ENCODE measurements around the gene DNAI2. TPM values are rescaled to one million over a fixed set of nuclear protein-coding genes. Genes with fewer than 3 reads are reported as not detected.

Gene DNAI2
- polyA plus RNA-seq (2013, experiment 1 of 2): 0.04 TPM
- polyA plus RNA-seq (2013, experiment 2 of 2): not detected

- H3K4me2 ChIP-seq (ENCODE audit: insufficient read depth, low read length, poor library complexity, severe bottlenecking): peak within 1 kb of the TSS; percentile 64
- H3K36me3 ChIP-seq (replicated peaks in 1 of 2; ENCODE audit: control insufficient read depth in 2 of 2, insufficient read depth in 2 of 2, low read length in 2 of 2): no peaks in the 10 kb centered on the region
- no peak within 1 kb of the TSS for H3K9ac ChIP-seq (ENCODE audit: low read depth, low read length, poor library complexity)
- WGBS, 2 donors (ENCODE audit: extremely low coverage in 2 of 2, insufficient read length in 2 of 2, insufficient replicate concordance in 1 of 2): no CpG with 5 or more reads among the region's 33 CpGs
- no peak for DNase-seq (ENCODE audit: low spot score)
- peak within 1 kb of the TSS; percentile 69 for H3K18ac ChIP-seq (ENCODE audit: low read length)
- H3K27me3 ChIP-seq (ENCODE audit: control insufficient read depth in 3 of 3, insufficient read depth in 3 of 3, low read depth in 1 of 3, low read length in 3 of 3): peaks cover 0 to 13% (median 0%) of the 10 kb centered on the region in 3 experiments
- H4K8ac ChIP-seq (ENCODE audit: low read depth, low read length): no peak within 1 kb of the TSS
- no peak within 1 kb of the TSS for H2BK5ac ChIP-seq (ENCODE audit: low read length)
- H3K4me1 ChIP-seq (ENCODE audit: control insufficient read depth in 2 of 2, insufficient read depth in 1 of 2, low read depth in 1 of 2, low read length in 2 of 2): peaks cover 39 to 70% of the 10 kb centered on the region in 2 donors
- no peak within 1 kb of the TSS for H3K4me3 ChIP-seq (ENCODE audit: low read length in 2 of 2)
- peak within 1 kb of the TSS; percentile 14 for H2BK12ac ChIP-seq (ENCODE audit: low read length)
- no peak within 1 kb of the TSS for H3K23ac ChIP-seq (ENCODE audit: low read depth, low read length, poor library complexity)
- H3K14ac ChIP-seq (ENCODE audit: low read length): peak within 1 kb of the TSS; percentile 3
- no peak within 1 kb of the TSS for H2BK120ac ChIP-seq (ENCODE audit: low read depth, low read length)
- H3K9me3 ChIP-seq (replicated peaks in 1 of 2; ENCODE audit: control insufficient read depth in 2 of 2, insufficient read depth in 1 of 2, low read depth in 1 of 2, low read length in 2 of 2): no peaks in the 10 kb centered on the region
- H3K4ac ChIP-seq (ENCODE audit: low read length): no peak within 1 kb of the TSS
- H2BK15ac ChIP-seq (ENCODE audit: low read length): no peak within 1 kb of the TSS
- peak within 1 kb of the TSS; percentile 53 for H2AFZ ChIP-seq (ENCODE audit: low read length)
- no peak within 1 kb of the TSS for H4K91ac ChIP-seq (ENCODE audit: low read depth, low read length, poor library complexity)
- no peak within 1 kb of the TSS for H2AK5ac ChIP-seq (ENCODE audit: low read depth, low read length)
- no peaks in the 10 kb centered on the region for H3K79me1 ChIP-seq (ENCODE audit: low read depth, low read length)
- no peak within 1 kb of the TSS for H3K27ac ChIP-seq (replicated peaks; ENCODE audit: low read length)
Measured at GRCh38 chr17:74274060-74274708, at the start of gene DNAI2. Gene DNAI2 (plus strand): TSS chr17:74274234. CDS start chr17:74281818, 7,584 bp downstream.

- peaks cover 0 to 61% of the 10 kb centered on the region in 2 donors for H3K36me3 ChIP-seq (replicated peaks in 1 of 2; ENCODE audit: control insufficient read depth in 2 of 2, insufficient read depth in 2 of 2, low read length in 2 of 2)
- H3K9ac ChIP-seq (ENCODE audit: low read depth, low read length, poor library complexity): peak overlapping the region; percentile 44
- peaks cover 0 to 1% of the 10 kb centered on the region in 2 donors for H3K4me1 ChIP-seq (ENCODE audit: control insufficient read depth in 2 of 2, insufficient read depth in 1 of 2, low read depth in 1 of 2, low read length in 2 of 2)
- no peak overlapping the region for H4K91ac ChIP-seq (ENCODE audit: low read depth, low read length, poor library complexity)
- WGBS, 2 donors (ENCODE audit: extremely low coverage in 2 of 2, insufficient read length in 2 of 2, insufficient replicate concordance in 1 of 2): no CpG with 5 or more reads among the region's 20 CpGs
- H2AK5ac ChIP-seq (ENCODE audit: low read depth, low read length): no peak overlapping the region
- H3K79me1 ChIP-seq (ENCODE audit: low read depth, low read length): no peaks in the 10 kb centered on the region
- no peak overlapping the region for H3K23ac ChIP-seq (ENCODE audit: low read depth, low read length, poor library complexity)
- no peak overlapping the region for H2BK120ac ChIP-seq (ENCODE audit: low read depth, low read length)
- no peak overlapping the region for H2AFZ ChIP-seq (ENCODE audit: low read length)
- peak overlapping the region; percentile 56 for H3K14ac ChIP-seq (ENCODE audit: low read length)
- no peak overlapping the region for H2BK12ac ChIP-seq (ENCODE audit: low read length)
- no peak overlapping the region for H3K4ac ChIP-seq (ENCODE audit: low read length)
- H3K4me2 ChIP-seq (ENCODE audit: insufficient read depth, low read length, poor library complexity, severe bottlenecking): peak overlapping the region; percentile 18
- H2BK15ac ChIP-seq (ENCODE audit: low read length): no peak overlapping the region
- no peaks in the 10 kb centered on the region for H3K9me3 ChIP-seq (replicated peaks in 1 of 2; ENCODE audit: control insufficient read depth in 2 of 2, insufficient read depth in 1 of 2, low read depth in 1 of 2, low read length in 2 of 2)
- no peak overlapping the region for H3K4me3 ChIP-seq (ENCODE audit: low read length in 2 of 2)
- no peak overlapping the region for H3K27ac ChIP-seq (replicated peaks; ENCODE audit: low read length)
- H3K18ac ChIP-seq (ENCODE audit: low read length): no peak overlapping the region
- no peaks in the 10 kb centered on the region for H3K27me3 ChIP-seq (ENCODE audit: control insufficient read depth in 3 of 3, insufficient read depth in 3 of 3, low read depth in 1 of 3, low read length in 3 of 3)
- no peak for DNase-seq (ENCODE audit: low spot score)
- no peak overlapping the region for H4K8ac ChIP-seq (ENCODE audit: low read depth, low read length)
- peak overlapping the region; percentile 24 for H2BK5ac ChIP-seq (ENCODE audit: low read length)
Measured at GRCh38 chr17:74224959-74225725, 48.9 kb upstream of the DNAI2 start.

GRCh38 chr17:74226252-74226651 lies 47.8 kb upstream of the DNAI2 start:
- H4K91ac ChIP-seq (ENCODE audit: low read depth, low read length, poor library complexity): no peak overlapping the region
- H3K79me1 ChIP-seq (ENCODE audit: low read depth, low read length): no peaks in the 10 kb centered on the region
- H3K4ac ChIP-seq (ENCODE audit: low read length): no peak overlapping the region
- H3K27me3 ChIP-seq (ENCODE audit: control insufficient read depth in 3 of 3, insufficient read depth in 3 of 3, low read depth in 1 of 3, low read length in 3 of 3): no peaks in the 10 kb centered on the region
- H3K9me3 ChIP-seq (replicated peaks in 1 of 2; ENCODE audit: control insufficient read depth in 2 of 2, insufficient read depth in 1 of 2, low read depth in 1 of 2, low read length in 2 of 2): no peaks in the 10 kb centered on the region
- no peak overlapping the region for H2BK12ac ChIP-seq (ENCODE audit: low read length)
- H3K18ac ChIP-seq (ENCODE audit: low read length): no peak overlapping the region
- H2BK15ac ChIP-seq (ENCODE audit: low read length): no peak overlapping the region
- H4K8ac ChIP-seq (ENCODE audit: low read depth, low read length): no peak overlapping the region
- H3K4me2 ChIP-seq (ENCODE audit: insufficient read depth, low read length, poor library complexity, severe bottlenecking): no peak overlapping the region
- no peak overlapping the region for H2AFZ ChIP-seq (ENCODE audit: low read length)
- H2AK5ac ChIP-seq (ENCODE audit: low read depth, low read length): no peak overlapping the region
- no peak overlapping the region for H3K14ac ChIP-seq (ENCODE audit: low read length)
- peaks cover 0 to 1% of the 10 kb centered on the region in 2 donors for H3K4me1 ChIP-seq (ENCODE audit: control insufficient read depth in 2 of 2, insufficient read depth in 1 of 2, low read depth in 1 of 2, low read length in 2 of 2)
- WGBS, 2 donors (ENCODE audit: extremely low coverage in 2 of 2, insufficient read length in 2 of 2, insufficient replicate concordance in 1 of 2): no CpG with 5 or more reads among the region's 6 CpGs
- H3K9ac ChIP-seq (ENCODE audit: low read depth, low read length, poor library complexity): no peak overlapping the region
- no peak overlapping the region for H3K23ac ChIP-seq (ENCODE audit: low read depth, low read length, poor library complexity)
- H2BK5ac ChIP-seq (ENCODE audit: low read length): no peak overlapping the region
- H3K36me3 ChIP-seq (replicated peaks in 1 of 2; ENCODE audit: control insufficient read depth in 2 of 2, insufficient read depth in 2 of 2, low read length in 2 of 2): peaks cover 0 to 68% of the 10 kb centered on the region in 2 donors
- H2BK120ac ChIP-seq (ENCODE audit: low read depth, low read length): no peak overlapping the region
- no peak overlapping the region for H3K27ac ChIP-seq (replicated peaks; ENCODE audit: low read length)
- H3K4me3 ChIP-seq (ENCODE audit: low read length in 2 of 2): no peak overlapping the region
- no peak for DNase-seq (ENCODE audit: low spot score)

All from neuronal stem cell (in vitro differentiated cells).